Measurements from ENCODE around the gene CD99L2. TPM values are rescaled to one million over a fixed set of nuclear protein-coding genes. Genes with fewer than 3 reads are reported as not detected.
"Not testable (repeated sequence)": the region's sequence is repeated elsewhere in the genome, so short reads cannot be mapped to it uniquely, and the experiment has no call there.

The CD99L2 gene
- total RNA-seq, 1 donor from 2014 or later = 33.2 TPM

- DNase-seq = no peak
- ATAC-seq = no peak
- intact Hi-C loops (cut with DNase I) = no loop called here
- Histone ChIP-seq H3K27me3 (ENCODE audit: low read depth) (no peaks in the 10 kb centered on the region), H3K4me1 (no peaks in the 10 kb centered on the region), H3K9me3 (no peaks in the 10 kb centered on the region), H3K27ac (no peak overlapping the region), H3K4me3 (no peak overlapping the region), H3K36me3 (no peaks in the 10 kb centered on the region)
- TF ChIP-seq CTCF (IDR thresholded peaks at IDR 0.05) = no peak
These were observed 63.8 kb downstream of the CD99L2 start for GRCh38 chrX:150834695-150835094.

- no peak for TF ChIP-seq CTCF (IDR thresholded peaks at IDR 0.05)
- Histone ChIP-seq H3K4me3 (no peak overlapping the region), H3K36me3 (no peaks in the 10 kb centered on the region), H3K4me1 (no peaks in the 10 kb centered on the region), H3K9me3 (no peaks in the 10 kb centered on the region), H3K27me3 (ENCODE audit: low read depth) (no peaks in the 10 kb centered on the region), H3K27ac (no peak overlapping the region)
- no peak for DNase-seq
- intact Hi-C loops (cut with DNase I) = no loop called here
- ATAC-seq = no peak
These were observed 64.9 kb downstream of the CD99L2 start for GRCh38 chrX:150833454-150834056.

- H3K27me3 ChIP-seq (ENCODE audit: low read depth) = no peaks in the 10 kb centered on the region
- ATAC-seq (no peak), DNase-seq (no peak)
- H3K27ac ChIP-seq = no peak overlapping the region
- H3K36me3 ChIP-seq = no peaks in the 10 kb centered on the region
- intact Hi-C loops (cut with DNase I) = no loop called here
- TF ChIP-seq CTCF (IDR thresholded peaks at IDR 0.05) = no peak
- no peaks in the 10 kb centered on the region for H3K9me3 ChIP-seq
- no peak overlapping the region for H3K4me3 ChIP-seq
- H3K4me1 ChIP-seq = no peaks in the 10 kb centered on the region
These were observed 66.6 kb downstream of the CD99L2 start for GRCh38 chrX:150831863-150832262.

- no peak for DNase-seq
- ATAC-seq = no peak
- no peaks in the 10 kb centered on the region for H3K36me3 ChIP-seq
- H3K27ac ChIP-seq = no peak overlapping the region
- no peak overlapping the region for H3K4me3 ChIP-seq
- H3K4me1 ChIP-seq = no peaks in the 10 kb centered on the region
- no peak for TF ChIP-seq CTCF (IDR thresholded peaks at IDR 0.05)
- intact Hi-C loops (cut with DNase I) = no loop called here
- no peaks in the 10 kb centered on the region for H3K27me3 ChIP-seq (ENCODE audit: low read depth)
- H3K9me3 ChIP-seq = no peaks in the 10 kb centered on the region
These were observed 69.7 kb downstream of the CD99L2 start for GRCh38 chrX:150828785-150829184.

GRCh38 chrX:150824352-150824751 lies 74.1 kb downstream of the CD99L2 start:
- H3K4me3 ChIP-seq; H3K4me1 ChIP-seq; H3K9me3 ChIP-seq; intact Hi-C loops (cut with DNase I); DNase-seq; H3K27me3 ChIP-seq (ENCODE audit: low read depth); ATAC-seq; H3K36me3 ChIP-seq; H3K27ac ChIP-seq: not testable (repeated sequence)

- ATAC-seq; H3K4me3 ChIP-seq; intact Hi-C loops (cut with DNase I); H3K9me3 ChIP-seq; H3K27ac ChIP-seq; H3K27me3 ChIP-seq (ENCODE audit: low read depth); DNase-seq; H3K36me3 ChIP-seq; H3K4me1 ChIP-seq: not testable (repeated sequence)
These were observed 74.6 kb downstream of the CD99L2 start for GRCh38 chrX:150823826-150824225.

- intact Hi-C loops (cut with DNase I) = no loop called here
- no peak for DNase-seq
- Histone ChIP-seq H3K27me3 (ENCODE audit: low read depth) (no peaks in the 10 kb centered on the region), H3K4me3 (no peak overlapping the region), H3K4me1 (no peaks in the 10 kb centered on the region), H3K9me3 (no peaks in the 10 kb centered on the region), H3K36me3 (no peaks in the 10 kb centered on the region), H3K27ac (no peak overlapping the region)
- ATAC-seq = no peak
- no peak for TF ChIP-seq CTCF (IDR thresholded peaks at IDR 0.05)
These were observed 76.5 kb downstream of the CD99L2 start for GRCh38 chrX:150821971-150822370.

Measured in lower lobe of right lung (tissue), 2 donors.